HFFc6 (cell line): ENCODE data around the gene TEPSIN. TPM values are rescaled to one million over a fixed set of nuclear protein-coding genes. Genes with fewer than 3 reads are reported as not detected.

Experiments used
- DNase-seq: peaks from one replicate; pipeline ENCODE4 v3.0.0-alpha.2; 2018
- H3K27ac Mint-ChIP-seq: 2 replicates; pipeline ENCODE4 v1.8.0; 2020; ENCODE audit warnings: mild to moderate bottlenecking, mixed read lengths
- H3K27me3 Mint-ChIP-seq: 2 replicates; pipeline ENCODE4 v1.8.0; 2021; ENCODE audit warnings: mild to moderate bottlenecking, moderate library complexity, mixed read lengths; ENCODE audit not compliant: insufficient read depth
- H3K36me3 Mint-ChIP-seq: 2 replicates; pipeline ENCODE4 v1.8.0; 2021; ENCODE audit warnings: low read depth, mixed read lengths
- H3K4me1 Mint-ChIP-seq: 2 replicates; pipeline ENCODE4 v1.8.0; 2020; ENCODE audit warnings: low read depth, mixed read lengths
- H3K4me3 Mint-ChIP-seq: 2 replicates; pipeline ENCODE4 v1.8.0; 2020; ENCODE audit warnings: mild to moderate bottlenecking, moderate library complexity, mixed read lengths
- H3K9me3 Mint-ChIP-seq: 2 replicates; pipeline ENCODE4 v1.8.0; 2020; ENCODE audit warnings: mild to moderate bottlenecking, mixed read lengths
- CTCF ChIP-seq: fragments of 200-600 bp; sonication (generic); IDR thresholded peaks from 2 replicates; pipeline ENCODE4 v1.5.0; 2021; ENCODE audit warnings: antibody characterized with exemption, mild to moderate bottlenecking
- total RNA-seq, 6 experiments: library from RNA; stranded (reverse); fragmentation: NEBNext Ultra II Directional; extraction: Animal tissue kit (Norgen Biotek cat#: 25700); gene quantifications; 2 replicates in 1 of 6; 3 replicates in 5 of 6; pipeline ENCODE4 v1.2.3, GENCODE V29; 2021

The TEPSIN gene
- total RNA-seq, 6 experiments from 2014 or later = 16.2 to 22.5 (median 19.0) TPM

- H3K27ac Mint-ChIP-seq = no peak overlapping the region
- H3K27me3 Mint-ChIP-seq = no peaks in the 10 kb centered on the region; the same call in 1 of the 2 replicates
- DNase-seq = no peak
- no peaks in the 10 kb centered on the region for H3K9me3 Mint-ChIP-seq
- no peaks in the 10 kb centered on the region for H3K36me3 Mint-ChIP-seq
- TF ChIP-seq CTCF = no peak
- no peak overlapping the region for H3K4me3 Mint-ChIP-seq
- H3K4me1 Mint-ChIP-seq = no peaks in the 10 kb centered on the region
Measured at GRCh38 chr17:81206657-81207056, 32.2 kb downstream of the TEPSIN start.

- H3K9me3 Mint-ChIP-seq = no peaks in the 10 kb centered on the region
- no peak for DNase-seq
- no peak for TF ChIP-seq CTCF
- H3K4me3 Mint-ChIP-seq = no peak overlapping the region
- no peaks in the 10 kb centered on the region for H3K36me3 Mint-ChIP-seq
- no peak overlapping the region for H3K27ac Mint-ChIP-seq
- H3K27me3 Mint-ChIP-seq = no peaks in the 10 kb centered on the region; the same call in 1 of the 2 replicates
- no peaks in the 10 kb centered on the region for H3K4me1 Mint-ChIP-seq
Measured at GRCh38 chr17:81206166-81206565, 32.7 kb downstream of the TEPSIN start.

- no peaks in the 10 kb centered on the region for H3K36me3 Mint-ChIP-seq
- DNase-seq = no peak
- H3K27me3 Mint-ChIP-seq = no peaks in the 10 kb centered on the region; the same call in 1 of the 2 replicates
- H3K4me1 Mint-ChIP-seq = no peaks in the 10 kb centered on the region
- no peaks in the 10 kb centered on the region for H3K9me3 Mint-ChIP-seq
- TF ChIP-seq CTCF = no peak
- no peak overlapping the region for H3K27ac Mint-ChIP-seq
- H3K4me3 Mint-ChIP-seq = no peak overlapping the region
Measured at GRCh38 chr17:81204578-81204977, 34.3 kb downstream of the TEPSIN start.

- no peaks in the 10 kb centered on the region for H3K9me3 Mint-ChIP-seq
- no peak overlapping the region for H3K4me3 Mint-ChIP-seq
- no peak for DNase-seq
- H3K4me1 Mint-ChIP-seq = no peaks in the 10 kb centered on the region
- no peak for TF ChIP-seq CTCF
- no peaks in the 10 kb centered on the region for H3K36me3 Mint-ChIP-seq
- no peak overlapping the region for H3K27ac Mint-ChIP-seq
- H3K27me3 Mint-ChIP-seq = no peaks in the 10 kb centered on the region; the same call in 1 of the 2 replicates
Measured at GRCh38 chr17:81203136-81203535, 35.7 kb downstream of the TEPSIN start.

- Mint-ChIP-seq H3K4me3 (no peak overlapping the region), H3K4me1 (no peaks in the 10 kb centered on the region), H3K9me3 (no peaks in the 10 kb centered on the region), H3K27ac (no peak overlapping the region), H3K36me3 (no peaks in the 10 kb centered on the region), H3K27me3 (no peaks in the 10 kb centered on the region; the same call in 1 of the 2 replicates)
- DNase-seq = no peak
- no peak for TF ChIP-seq CTCF
Measured at GRCh38 chr17:81202318-81202717, 36.5 kb downstream of the TEPSIN start.
